NCI-H345 treated with DMSO at 0.1 percent for 48 hours (cell line): Measurements from ENCODE around the gene NEBL.
"Not testable (repeated sequence)": the region's sequence is repeated elsewhere in the genome, so short reads cannot be mapped to it uniquely, and the experiment has no call there.

ENCODE experiments used
- DNase-seq: peaks from one replicate; lab custom pipeline; 2025; ENCODE audit not compliant: unreplicated experiment; lab: John Stamatoyannopoulos, UW

NEBL gene

GRCh38 chr10:20897146-20897825 lies at the start of gene NEBL:
Gene NEBL, minus strand, starts transcription at chr10:20897311. Its CDS starts 106 bp downstream, at chr10:20897205.
- no peak for DNase-seq

- DNase-seq = no peak
Measured at GRCh38 chr10:20945546-20946332, 48.6 kb upstream of the NEBL start.

GRCh38 chr10:20944789-20945502 lies 47.8 kb upstream of the NEBL start:
- DNase-seq = no peak

GRCh38 chr10:20939414-20939813 lies 42.3 kb upstream of the NEBL start:
- DNase-seq = not testable (repeated sequence)

- no peak for DNase-seq
Measured at GRCh38 chr10:20936396-20936795, 39.3 kb upstream of the NEBL start.

- no peak for DNase-seq
Measured at GRCh38 chr10:20935931-20936330, 38.8 kb upstream of the NEBL start.

- no peak for DNase-seq
Measured at GRCh38 chr10:20935301-20935700, 38.2 kb upstream of the NEBL start.

GRCh38 chr10:20933705-20934104 lies 36.6 kb upstream of the NEBL start:
- no peak for DNase-seq

GRCh38 chr10:20932606-20933126 lies 35.6 kb upstream of the NEBL start:
- DNase-seq = no peak

- DNase-seq = no peak
Measured at GRCh38 chr10:20931156-20931795, 34.2 kb upstream of the NEBL start.

- no peak for DNase-seq
Measured at GRCh38 chr10:20927456-20927855, 30.3 kb upstream of the NEBL start.

- DNase-seq = peak; percentile 83
Measured at GRCh38 chr10:20922451-20922850, 25.3 kb upstream of the NEBL start.

GRCh38 chr10:20922033-20922432 lies 24.9 kb upstream of the NEBL start:
- DNase-seq = no peak

GRCh38 chr10:20920061-20920460 lies 22.9 kb upstream of the NEBL start:
- DNase-seq = no peak

GRCh38 chr10:20919481-20919880 lies 22.4 kb upstream of the NEBL start:
- DNase-seq = no peak

- no peak for DNase-seq
Measured at GRCh38 chr10:20916976-20917375, 19.9 kb upstream of the NEBL start.

- no peak for DNase-seq
Measured at GRCh38 chr10:20912969-20913368, 15.9 kb upstream of the NEBL start.

- DNase-seq = no peak
Measured at GRCh38 chr10:20911626-20912025, 14.5 kb upstream of the NEBL start.

- DNase-seq = no peak
Measured at GRCh38 chr10:20909801-20910200, 12.7 kb upstream of the NEBL start.

GRCh38 chr10:20908391-20908790 lies 11.3 kb upstream of the NEBL start:
- DNase-seq = no peak
